ENCODE results near the gene SELENBP1.
A peak's percentile ranks its signal among the peaks of the same experiment; 100 is the strongest.
"Not testable (repeated sequence)": the region's sequence is repeated elsewhere in the genome, so short reads cannot be mapped to it uniquely, and the experiment has no call there.

SELENBP1 gene

DNA sequence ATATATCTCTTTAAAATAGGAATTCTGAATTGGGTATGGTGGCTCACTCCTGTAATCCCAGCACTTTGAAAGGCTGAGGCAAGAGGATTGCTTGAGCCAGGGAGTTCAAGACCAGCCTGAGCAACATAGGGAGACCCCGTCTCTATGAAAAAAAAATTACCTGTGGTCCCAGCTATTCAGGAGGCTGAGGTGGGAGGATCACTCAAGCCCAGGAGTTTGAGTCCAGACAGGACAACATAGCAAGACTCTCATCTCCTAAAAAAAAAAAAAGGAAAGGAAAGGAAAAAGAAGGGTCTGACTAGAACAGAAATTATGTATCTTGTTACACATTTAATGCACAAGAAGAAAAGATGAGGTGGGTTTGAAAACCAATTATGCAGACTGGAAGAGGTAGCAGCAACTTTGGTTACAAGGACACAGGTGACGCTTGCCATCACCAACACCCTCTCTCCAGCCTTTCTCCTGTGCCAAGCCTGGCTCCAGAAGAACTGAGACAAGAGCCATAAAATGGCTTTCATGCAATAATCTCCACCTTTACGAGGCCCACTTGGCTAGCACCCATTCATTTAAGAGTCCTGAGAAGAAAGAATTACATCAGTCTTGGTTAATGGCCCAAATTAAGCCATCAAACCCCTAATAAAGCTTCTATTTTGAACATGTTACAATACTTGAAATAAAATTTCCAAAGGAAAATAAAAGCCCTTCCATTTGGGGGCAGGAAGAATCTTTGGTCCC, 4.8 kb upstream of the SELENBP1 start:
- DNase-seq (ENCODE audit: low spot score), result no peak

DNA sequence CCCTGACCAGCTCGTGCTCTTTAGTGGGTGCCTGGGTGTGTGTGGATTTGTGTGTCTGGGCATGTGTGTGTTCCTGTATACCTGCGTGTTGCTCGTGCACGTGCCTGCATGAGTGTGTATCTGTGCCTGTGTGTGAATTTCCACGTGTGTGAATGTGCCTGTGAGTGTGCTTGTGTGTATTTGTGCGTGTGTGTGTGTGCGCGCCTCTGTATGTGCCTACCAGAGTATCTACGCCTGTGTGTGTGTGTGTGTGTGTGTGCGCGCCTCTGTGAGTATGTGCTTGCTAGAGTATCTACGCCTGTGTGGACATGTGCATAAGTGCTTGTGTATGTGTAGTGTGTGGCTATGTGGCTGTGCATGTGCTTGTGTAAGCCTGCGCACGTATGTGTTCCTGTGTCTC, 691 bp upstream of the SELENBP1 start:
- no peak for DNase-seq (ENCODE audit: low spot score)

- DNase-seq (ENCODE audit: low spot score), result no peak
These were observed 991 bp downstream of the SELENBP1 start for GRCh38 chr1:151371370-151372057.

- DNase-seq (ENCODE audit: low spot score), result no peak
These were observed 2.1 kb downstream of the SELENBP1 start for GRCh38 chr1:151370211-151370911.

- no peak for DNase-seq (ENCODE audit: low spot score)
These were observed 2.9 kb downstream of the SELENBP1 start for GRCh38 chr1:151369621-151370048.

- no peak for DNase-seq (ENCODE audit: low spot score)
These were observed 3.2 kb downstream of the SELENBP1 start for GRCh38 chr1:151369302-151369610.

DNA sequence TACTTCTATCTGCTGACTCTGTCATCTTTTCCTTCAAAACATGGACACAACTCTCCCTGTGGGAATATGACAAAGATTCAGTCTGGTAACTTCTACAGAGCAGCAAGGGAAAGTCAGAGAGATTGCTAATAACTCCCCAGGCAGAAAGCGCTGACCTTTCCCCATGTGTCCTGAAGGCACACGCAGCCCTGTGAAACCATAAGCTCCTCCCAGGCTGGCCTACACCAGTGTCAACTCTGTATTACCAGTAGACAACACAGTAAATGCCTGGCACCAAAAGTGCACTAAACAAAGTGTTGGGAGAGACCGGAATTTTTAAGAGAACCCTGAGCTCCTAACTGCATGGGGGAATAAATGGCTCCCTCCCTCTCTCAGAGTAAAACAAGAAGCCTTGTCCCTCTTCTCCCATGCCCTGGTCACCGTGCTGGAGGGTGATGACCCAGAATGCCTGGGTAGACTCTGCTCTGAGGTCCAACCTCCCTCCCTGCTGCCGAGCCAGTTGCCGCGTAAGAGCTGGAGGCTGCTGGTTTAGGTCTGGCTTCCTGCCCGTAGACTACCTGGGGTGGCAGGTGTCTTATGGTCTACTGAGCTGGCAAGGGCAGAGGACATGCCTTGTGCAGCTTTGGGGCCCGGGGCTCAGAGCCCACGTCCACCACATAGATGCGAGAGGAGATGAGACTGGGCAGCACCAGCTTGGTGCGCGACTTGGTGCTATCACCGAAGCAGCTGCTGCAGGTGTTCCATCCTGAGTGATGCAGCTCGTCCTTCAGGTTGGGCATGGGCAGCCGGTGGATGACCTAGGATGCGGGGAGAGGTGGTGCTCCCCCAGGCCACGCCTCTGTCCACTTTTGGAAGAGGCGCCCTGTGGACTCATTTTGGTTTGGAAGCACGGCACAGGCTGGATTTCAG, 3.9 kb downstream of the SELENBP1 start:
- DNase-seq (ENCODE audit: low spot score), result no peak

DNA sequence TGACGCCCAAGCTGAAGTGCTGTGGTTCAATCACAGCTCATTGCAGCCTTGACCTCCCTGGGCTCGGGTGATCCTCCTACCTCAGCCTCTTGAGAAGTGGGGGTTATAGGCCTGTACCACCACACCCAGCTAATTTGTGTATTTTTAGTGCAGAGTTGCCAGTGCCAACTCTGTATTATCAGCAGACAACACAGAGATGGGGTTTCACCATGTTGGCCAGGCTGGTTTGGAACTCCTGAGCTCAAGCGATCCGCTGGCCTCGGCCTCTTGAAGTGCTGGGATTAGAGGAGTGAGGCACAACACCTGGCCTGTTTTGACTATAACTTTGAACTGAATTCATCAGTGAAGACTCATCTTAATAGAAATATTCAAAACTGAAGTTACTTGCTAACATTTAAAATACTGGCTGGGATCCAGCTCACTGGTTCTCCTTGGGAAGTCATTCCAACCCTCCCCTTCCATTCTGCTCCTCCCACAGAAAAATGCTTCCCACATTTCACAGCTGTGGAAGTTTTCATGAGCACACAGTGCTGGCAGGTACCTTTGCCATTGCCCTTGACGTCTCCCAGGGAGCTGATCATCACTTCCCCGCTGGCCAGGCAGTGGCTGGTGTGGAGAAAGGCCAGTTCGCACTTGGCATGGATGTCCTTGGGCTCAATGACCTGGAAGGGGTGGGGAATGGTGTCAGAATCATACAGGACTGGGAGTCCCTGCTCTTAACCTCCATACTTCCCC, 4.7 kb downstream of the SELENBP1 start:
- DNase-seq (ENCODE audit: low spot score), result no peak

GRCh38 chr1:151364996-151365395, 7.5 kb downstream of the SELENBP1 start:
- no peak for DNase-seq (ENCODE audit: low spot score)

DNA sequence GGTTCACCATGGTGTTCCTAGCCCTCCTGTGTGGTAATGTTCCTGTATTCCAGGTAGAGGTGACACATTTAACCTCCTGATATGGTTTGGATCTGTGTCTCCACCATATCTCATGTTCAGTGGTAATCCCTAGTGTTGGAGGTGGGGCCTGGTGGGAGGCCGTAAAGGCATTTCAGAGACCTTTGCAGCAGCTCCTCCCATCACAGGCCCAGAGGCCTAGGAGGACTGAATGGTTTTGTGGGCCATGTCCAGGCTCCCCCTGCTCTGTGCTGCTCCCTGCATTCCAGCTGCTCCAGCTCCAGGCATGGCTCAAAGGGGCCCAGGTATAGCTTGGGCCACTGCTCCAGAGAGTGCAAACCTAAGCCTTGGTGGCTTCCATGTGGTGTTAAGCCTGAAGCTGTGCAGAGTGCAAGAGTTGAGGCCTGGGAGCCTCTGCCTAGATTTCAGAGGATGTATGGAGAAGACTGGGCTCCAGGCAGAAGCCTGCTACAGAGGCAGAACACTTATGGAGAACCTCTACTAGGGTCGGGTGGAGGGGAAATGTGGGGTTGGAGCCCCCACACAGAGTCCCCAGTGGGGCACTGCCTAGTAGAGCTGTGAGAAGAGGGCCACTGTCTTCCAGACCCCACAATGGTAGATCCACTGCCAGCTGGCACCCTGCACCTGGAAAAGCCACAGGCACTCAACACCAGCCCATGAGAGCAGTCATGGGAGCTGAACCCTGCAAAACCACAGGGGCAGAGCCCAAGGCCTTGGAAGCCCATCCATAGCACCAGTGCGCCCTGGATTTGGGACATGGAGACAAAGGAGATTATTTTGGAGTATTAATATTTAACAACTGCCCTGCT, 10.0 kb downstream of the SELENBP1 start:
- DNase-seq (ENCODE audit: low spot score), result no peak

GRCh38 chr1:151361883-151362282, 10.6 kb downstream of the SELENBP1 start:
- DNase-seq (ENCODE audit: low spot score), result no peak

- no peak for DNase-seq (ENCODE audit: low spot score)
These were observed 15.8 kb downstream of the SELENBP1 start for GRCh38 chr1:151356696-151357095.

GRCh38 chr1:151352021-151352718, 20.3 kb downstream of the SELENBP1 start:
- no peak for DNase-seq (ENCODE audit: low spot score)

GRCh38 chr1:151350323-151350722, 22.2 kb downstream of the SELENBP1 start:
- DNase-seq (ENCODE audit: low spot score), result not testable (repeated sequence)

DNA sequence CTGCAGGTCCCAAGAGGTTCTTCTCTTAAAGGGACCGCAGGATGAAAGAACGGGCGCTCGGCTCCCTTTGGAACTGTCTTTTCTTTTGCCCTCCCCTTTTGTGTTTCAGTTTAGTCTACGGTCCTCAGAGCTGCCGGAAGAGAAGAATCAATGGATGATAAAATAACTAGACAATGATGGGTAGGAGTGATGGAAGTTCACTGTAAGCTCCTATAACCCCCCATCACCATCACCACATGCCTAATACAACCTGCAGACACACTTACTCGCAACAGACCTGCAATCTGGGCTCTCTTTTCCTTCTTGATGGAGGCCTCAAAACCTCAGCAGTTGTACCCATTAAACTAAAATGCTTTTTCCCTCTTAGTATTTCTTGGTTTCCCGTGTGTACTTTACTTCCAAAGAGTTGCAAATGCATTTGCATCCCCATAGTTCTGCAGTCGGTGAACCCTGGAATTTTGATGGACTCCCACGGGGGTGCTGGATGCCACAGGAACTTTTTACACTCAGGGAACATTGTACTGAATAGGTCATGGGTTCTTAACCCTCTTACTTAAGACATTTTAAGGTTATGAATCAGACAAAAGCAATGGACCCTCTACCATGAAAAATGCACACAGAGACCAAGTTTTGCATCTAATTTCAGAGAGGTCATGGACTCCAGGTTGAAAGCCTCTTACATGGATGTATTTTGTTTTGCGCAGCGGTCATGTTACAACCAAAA, 24.8 kb downstream of the SELENBP1 start:
- DNase-seq (ENCODE audit: low spot score), result no peak

DNA sequence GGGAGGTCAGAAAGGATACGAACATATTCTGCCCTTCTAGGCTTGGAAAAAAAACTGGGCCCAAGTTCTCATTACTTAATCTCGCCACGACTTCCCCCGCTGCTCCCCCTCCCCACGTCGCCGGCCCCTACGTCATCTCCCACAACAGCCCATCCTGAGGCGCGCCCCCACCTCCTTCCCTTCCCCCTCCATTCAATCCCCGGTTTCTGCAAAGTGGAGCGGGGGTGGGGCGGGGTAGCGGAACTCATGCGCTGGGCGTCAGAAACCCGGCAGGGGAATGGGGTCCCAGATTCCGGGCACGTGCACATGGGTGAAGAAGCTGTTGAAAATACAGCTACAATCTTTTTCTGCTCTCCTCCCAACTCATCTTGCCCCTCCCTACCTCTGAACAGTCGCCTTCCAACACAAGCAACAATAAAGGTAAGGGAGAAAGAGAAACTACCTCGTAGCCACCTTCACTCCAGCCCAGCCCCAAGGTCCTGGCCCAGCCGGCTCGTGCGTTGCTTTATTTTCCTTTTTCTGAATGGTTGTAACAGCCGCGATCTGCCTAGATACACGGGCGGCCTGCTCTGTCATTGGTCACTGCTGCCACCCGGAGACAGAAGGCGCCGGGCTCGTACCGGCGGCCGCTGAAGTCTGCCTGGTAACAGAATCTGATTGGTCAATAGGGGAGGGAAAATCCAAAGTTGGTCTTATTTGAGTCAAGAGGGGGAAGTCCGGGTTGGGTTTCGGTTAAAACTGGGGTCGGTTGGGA, 25.6 kb downstream of the SELENBP1 start, which contains the start of gene RFX5:
Gene RFX5, minus strand, starts transcription at position 484 of the 754 bp plus-strand sequence. CDS start 932 bp downstream, outside the sequence.
- DNase-seq (ENCODE audit: low spot score), result peak; percentile 80

- DNase-seq (ENCODE audit: low spot score), result no peak
These were observed 26.3 kb downstream of the SELENBP1 start for GRCh38 chr1:151346082-151346768.

DNA sequence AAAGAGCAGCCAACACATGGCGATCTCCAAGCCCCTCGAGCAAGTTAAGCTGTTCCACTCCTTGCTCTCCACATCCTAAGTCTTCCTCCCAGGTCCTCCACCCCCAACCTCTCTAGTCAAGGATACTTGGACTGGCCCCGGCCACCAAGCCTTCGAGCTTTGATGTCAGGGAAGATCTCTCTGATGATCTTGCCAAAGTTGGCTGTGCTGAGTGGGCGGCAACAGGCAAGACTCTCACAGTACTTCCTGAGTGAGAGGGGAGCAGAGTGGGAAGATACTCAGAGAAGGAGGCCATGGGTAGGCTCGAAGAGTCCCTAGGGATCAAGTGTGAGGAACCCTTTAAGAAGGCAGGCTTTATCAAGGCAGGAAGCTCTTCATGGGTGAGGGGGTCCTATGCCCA, 28.2 kb downstream of the SELENBP1 start:
- no peak for DNase-seq (ENCODE audit: low spot score)

All from HuH-7 (cell line).